HFF-Myc (cell line): Measurements from ENCODE around the gene KIF21B.

ENCODE experiments used
- DNase-seq: peaks from one replicate; pipeline ENCODE4 v3.0.0-alpha.2; 2011; ENCODE audit warnings: low read depth; ENCODE audit errors: extremely low read depth
- H3K4me3 ChIP-seq: replicated peaks from 2 replicates; pipeline ENCODE4 v1.5.1; 2011; ENCODE audit warnings: low read depth, mild to moderate bottlenecking, control low read depth, low read length
- TF ChIP-seq, protein P1 (sequence below): IDR thresholded peaks from 2 replicates; pipeline ENCODE4 v1.5.1; 2012; ENCODE audit warnings: mild to moderate bottlenecking, low read depth, low read length, control low read depth; ENCODE audit errors: missing control alignments

Gene KIF21B

DNA sequence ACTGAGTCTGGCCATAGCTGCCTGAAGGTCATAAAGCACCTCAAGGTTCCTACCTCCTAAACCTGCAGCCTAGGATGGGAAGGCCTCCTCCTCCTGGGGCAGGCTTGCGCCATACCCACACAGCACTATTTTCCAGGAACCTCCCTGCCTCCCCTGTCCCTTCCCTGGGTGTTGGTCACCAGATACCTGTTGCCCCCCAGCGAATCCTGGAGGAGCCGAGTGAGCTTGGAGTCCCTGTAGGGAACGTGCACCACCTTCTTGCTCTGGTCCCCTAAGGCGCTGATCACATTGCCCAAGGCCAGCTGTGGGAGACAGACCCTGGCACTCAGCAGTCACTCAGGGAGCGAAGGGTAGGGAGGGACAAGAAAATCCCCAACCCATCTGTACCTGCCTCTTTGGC is 19.4 kb downstream of the KIF21B start:
- no peak overlapping the region for H3K4me3 ChIP-seq
- DNase-seq, result no peak
- TF ChIP-seq, protein P1, sequence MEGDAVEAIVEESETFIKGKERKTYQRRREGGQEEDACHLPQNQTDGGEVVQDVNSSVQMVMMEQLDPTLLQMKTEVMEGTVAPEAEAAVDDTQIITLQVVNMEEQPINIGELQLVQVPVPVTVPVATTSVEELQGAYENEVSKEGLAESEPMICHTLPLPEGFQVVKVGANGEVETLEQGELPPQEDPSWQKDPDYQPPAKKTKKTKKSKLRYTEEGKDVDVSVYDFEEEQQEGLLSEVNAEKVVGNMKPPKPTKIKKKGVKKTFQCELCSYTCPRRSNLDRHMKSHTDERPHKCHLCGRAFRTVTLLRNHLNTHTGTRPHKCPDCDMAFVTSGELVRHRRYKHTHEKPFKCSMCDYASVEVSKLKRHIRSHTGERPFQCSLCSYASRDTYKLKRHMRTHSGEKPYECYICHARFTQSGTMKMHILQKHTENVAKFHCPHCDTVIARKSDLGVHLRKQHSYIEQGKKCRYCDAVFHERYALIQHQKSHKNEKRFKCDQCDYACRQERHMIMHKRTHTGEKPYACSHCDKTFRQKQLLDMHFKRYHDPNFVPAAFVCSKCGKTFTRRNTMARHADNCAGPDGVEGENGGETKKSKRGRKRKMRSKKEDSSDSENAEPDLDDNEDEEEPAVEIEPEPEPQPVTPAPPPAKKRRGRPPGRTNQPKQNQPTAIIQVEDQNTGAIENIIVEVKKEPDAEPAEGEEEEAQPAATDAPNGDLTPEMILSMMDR, result no peak

DNA sequence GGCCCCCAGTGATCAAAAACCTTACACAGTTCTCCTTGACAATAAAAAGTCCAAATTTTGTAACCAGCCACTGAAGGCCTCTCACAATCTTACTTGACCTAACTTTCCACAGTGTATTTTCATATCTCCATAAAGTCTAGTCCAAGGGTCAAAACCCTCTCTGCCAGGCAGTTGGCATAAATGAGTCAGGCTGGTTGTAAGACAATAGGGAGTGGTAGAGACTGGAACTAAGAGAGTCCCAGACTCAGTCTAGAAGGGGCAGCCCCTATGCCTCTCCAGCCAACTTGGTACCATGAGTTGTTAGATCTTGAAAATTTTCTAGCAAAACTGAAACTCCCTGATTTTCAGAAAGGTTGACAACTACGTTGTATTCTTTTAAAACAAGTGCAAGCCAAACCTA is 21.0 kb downstream of the KIF21B start:
- no peak overlapping the region for H3K4me3 ChIP-seq
- TF ChIP-seq, protein P1, result no peak
- DNase-seq, result no peak

DNA sequence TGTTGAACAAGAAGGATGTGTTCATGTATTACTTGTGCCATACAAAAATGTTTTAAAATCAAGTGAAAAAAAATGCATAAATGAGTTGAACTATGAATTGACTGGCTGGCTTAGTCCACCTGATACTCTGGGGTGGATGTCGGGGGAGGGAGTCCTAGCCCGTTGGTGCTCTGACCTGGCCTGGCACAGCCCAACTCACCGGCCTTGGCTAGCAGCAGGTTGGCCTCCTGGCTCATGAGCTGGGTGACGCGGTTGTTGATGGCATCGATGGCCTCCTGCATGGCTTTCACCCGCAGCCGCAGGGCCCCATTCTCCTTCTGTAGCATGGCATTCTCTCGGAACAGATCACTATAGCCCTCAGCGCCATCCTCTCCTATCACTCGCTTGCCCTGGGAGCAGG is 21.6 kb downstream of the KIF21B start:
- no peak for DNase-seq
- TF ChIP-seq, protein P1, result no peak
- H3K4me3 ChIP-seq, result no peak overlapping the region

DNA sequence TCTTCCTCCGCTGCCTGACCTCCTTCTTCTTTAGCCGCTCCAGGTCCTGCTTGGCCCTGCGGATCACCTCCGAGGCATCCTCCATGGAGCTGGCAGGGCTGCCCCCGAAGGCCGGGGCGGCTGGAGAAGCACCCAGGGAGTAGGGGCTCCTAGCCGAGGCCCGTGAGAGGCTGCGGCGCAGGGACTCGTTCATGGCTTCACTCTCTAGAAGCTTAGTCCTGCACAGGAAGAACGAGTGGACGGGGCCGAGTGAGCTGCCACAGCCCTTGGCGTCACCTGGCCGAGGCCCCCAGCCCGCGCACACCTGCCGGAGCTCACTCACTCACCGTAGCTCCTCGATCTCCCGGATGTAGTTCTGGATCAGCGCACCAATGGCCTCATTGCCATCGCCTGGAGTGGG is 23.1 kb downstream of the KIF21B start:
- DNase-seq, result no peak
- TF ChIP-seq, protein P1, result no peak

DNA sequence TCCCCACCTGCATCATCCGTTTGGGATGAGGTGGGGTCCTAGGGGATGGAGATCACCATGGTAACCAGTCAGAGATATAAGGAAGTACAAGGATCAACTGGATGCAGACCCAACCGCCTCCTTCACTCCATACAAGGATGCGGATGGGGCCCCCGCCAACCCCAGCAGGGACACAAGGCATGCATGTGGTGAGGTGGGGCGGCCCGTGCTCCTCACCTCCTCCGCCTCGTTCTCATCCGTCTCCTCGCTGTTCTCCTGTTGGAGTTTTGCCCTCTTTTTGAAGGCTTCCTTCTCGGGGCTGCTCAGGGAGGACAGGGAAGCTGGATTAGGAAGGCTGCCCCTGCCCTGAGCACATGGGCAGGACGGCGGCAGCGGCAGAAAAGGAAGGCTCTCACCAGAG is 23.8 kb downstream of the KIF21B start:
- DNase-seq, result no peak
- TF ChIP-seq, protein P1, result no peak
- H3K4me3 ChIP-seq, result no peak overlapping the region

More for the DNA sequence above, 23.1 kb downstream of the KIF21B start:
- H3K4me3 ChIP-seq, result no peak overlapping the region

DNA sequence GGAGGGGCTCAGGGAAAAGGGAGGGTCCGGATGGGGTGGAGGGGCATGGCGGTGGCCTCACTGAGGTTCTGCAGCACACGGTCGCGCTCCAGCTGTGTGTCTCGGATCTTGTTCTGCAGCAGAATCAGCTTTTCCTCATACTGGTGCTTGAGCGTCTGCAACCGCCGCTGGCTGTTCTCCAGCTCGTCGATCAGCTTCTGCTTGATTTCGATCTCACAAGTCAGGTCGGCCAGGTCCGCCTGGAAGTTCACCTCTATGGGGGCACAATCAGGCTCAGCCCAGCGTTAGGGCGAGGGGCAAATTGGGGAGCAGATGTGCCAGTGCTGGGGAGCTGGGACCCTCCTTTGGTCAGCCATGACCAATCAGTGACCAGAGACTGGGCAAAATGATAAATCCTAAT is 25.2 kb downstream of the KIF21B start:
- DNase-seq, result no peak
- TF ChIP-seq, protein P1, result no peak
- no peak overlapping the region for H3K4me3 ChIP-seq

DNA sequence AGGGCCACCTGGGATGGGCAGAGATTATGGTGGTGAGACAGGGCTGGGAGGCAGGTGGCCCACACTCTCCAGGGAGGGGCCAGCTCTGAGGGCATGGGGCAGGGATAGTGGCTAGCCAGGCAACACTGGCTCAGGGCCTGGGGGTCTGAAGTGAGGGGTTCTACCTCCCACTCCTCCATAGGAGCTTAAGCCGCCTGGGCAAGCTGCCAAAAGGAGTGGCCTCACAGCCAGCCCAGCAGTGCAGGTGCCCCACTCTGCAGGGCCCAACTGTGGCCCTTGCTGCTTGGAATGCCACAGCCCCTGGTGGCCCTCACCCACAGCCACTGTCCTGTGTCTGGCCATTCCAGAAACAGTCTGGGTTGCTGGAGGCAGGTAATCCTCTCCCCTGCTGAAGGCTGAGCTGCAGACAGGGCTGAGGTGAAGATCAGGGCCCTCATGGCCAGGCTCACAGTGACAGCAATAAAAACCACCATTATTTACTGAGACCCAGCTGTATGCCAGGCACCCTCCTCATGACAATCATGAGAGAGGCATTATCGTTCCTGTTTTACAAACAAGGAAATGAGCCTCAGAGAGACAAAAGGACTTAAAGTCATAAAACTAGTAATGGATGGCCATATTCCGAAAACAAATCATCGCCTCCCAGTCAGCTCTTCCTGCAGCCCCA is 31.0 kb downstream of the KIF21B start:
- TF ChIP-seq, protein P1, result no peak
- DNase-seq, result no peak
- H3K4me3 ChIP-seq, result no peak overlapping the region
